Esophagus (tissue), 2 donors: ENCODE data around the gene METTL25B. TPM values are rescaled to one million over a fixed set of nuclear protein-coding genes. Genes with fewer than 3 reads are reported as not detected.

Experiments used
- H3K27ac ChIP-seq, 2 donors: one replicate each; pipeline ENCODE4 v1.5.1; 2013; ENCODE audit warnings: low read depth in 2 of 2, mild to moderate bottlenecking in 2 of 2, inconsistent platforms in 1 of 2, low read length in 1 of 2, moderate library complexity in 1 of 2
- H3K27me3 ChIP-seq, 2 donors: one replicate each; pipeline ENCODE4 v1.6.1; 2013; ENCODE audit warnings: low read length in 2 of 2, control low read depth in 1 of 2, mild to moderate bottlenecking in 1 of 2; ENCODE audit not compliant: insufficient read depth in 2 of 2, control insufficient read depth in 1 of 2
- H3K36me3 ChIP-seq, 2 donors: one replicate each; pipeline ENCODE4 v1.6.1; 2013; ENCODE audit warnings: low read length in 1 of 2; ENCODE audit not compliant: control insufficient read depth in 2 of 2, insufficient read depth in 2 of 2
- H3K4me1 ChIP-seq, 2 donors: one replicate each; pipeline ENCODE4 v1.6.1; 2013; ENCODE audit warnings: low read length in 1 of 2; ENCODE audit not compliant: control insufficient read depth in 2 of 2, insufficient read depth in 2 of 2
- H3K4me3 ChIP-seq, 2 donors: one replicate each; pipeline ENCODE4 v1.5.1; 2013; ENCODE audit warnings: low read length in 2 of 2, mild to moderate bottlenecking in 2 of 2, low read depth in 1 of 2, moderate library complexity in 1 of 2
- H3K9me3 ChIP-seq, 2 donors: one replicate each; pipeline ENCODE4 v1.6.1; 2013; ENCODE audit warnings: mild to moderate bottlenecking in 2 of 2, low read depth in 1 of 2, low read length in 1 of 2, moderate library complexity in 1 of 2; ENCODE audit not compliant: control insufficient read depth in 2 of 2, insufficient read depth in 1 of 2
- WGBS, 2 donors: extraction: QIAGEN DNeasy Blood & Tissue Kit; methylation state at CpG; one replicate each; pipeline ENCODE4 v1.1.7; 2013; 5-methylcytosine and 5-hydroxymethylcytosine counted together
- polyA plus RNA-seq, 2 donors: library from polyadenylated mRNA; stranded (reverse); fragments of 200-250 nt; gene quantifications; one replicate each; pipeline ENCODE4 v1.2.3, GENCODE V29; 2013
- donor health status: healthy with polysubstance abuse.
- donor health status: Bipolar disorder and iron deficiency.

METTL25B gene
- polyA plus RNA-seq, 2 donors: 18.5 to 38.3 TPM

DNA sequence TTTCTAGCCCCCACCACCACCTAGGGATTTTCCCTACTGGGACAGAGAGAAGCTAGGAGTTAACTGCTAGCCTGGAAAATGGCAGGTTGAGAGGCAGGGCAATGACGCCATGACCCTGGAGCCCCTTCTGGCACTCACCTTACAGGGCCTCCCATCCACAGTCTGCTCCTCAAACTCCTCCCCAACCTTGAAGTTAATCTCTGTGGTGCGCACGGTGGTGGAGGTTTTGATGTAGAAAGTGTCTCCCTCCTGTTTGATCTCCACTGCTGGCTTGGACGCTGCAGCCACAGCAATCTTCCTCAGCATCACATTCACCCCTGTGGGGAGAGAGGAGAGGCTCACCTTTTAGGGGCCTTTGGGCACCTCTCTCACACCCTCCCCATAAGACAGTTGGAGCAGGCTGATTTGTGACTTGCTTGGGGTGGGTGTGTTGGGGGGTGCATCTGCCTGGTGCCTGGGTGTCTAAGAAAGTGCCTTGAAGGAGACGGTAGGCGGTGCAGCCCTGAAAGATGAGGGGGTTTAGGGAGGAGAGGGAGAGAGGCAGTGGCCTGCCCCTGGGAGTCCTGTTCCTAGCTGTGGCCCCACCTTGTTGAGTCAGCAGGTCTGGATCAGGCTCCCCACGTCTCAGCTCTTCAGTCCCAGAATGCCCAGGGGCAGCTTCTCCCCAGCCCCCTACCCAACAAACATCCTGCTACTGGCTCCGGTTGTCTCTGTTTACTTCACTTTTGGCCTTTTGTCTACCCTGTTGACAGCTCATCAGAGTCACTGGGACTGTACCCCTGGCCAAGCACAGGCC lies 27.3 kb upstream of the METTL25B start:
- Histone ChIP-seq H3K9me3 (no peaks in the 10 kb centered on the region), H3K27me3 (no peaks in the 10 kb centered on the region), H3K4me3 (no peak overlapping the region), H3K27ac (peak overlapping the region in 1 of 2 donors; percentile 51), H3K4me1 (peaks cover 10 to 15% of the 10 kb centered on the region in 2 donors), H3K36me3 (peaks cover 0 to 15% of the 10 kb centered on the region in 2 donors)
- 70 to 75% methylated on average over 8 of the region's 8 CpGs for WGBS, 2 donors

DNA sequence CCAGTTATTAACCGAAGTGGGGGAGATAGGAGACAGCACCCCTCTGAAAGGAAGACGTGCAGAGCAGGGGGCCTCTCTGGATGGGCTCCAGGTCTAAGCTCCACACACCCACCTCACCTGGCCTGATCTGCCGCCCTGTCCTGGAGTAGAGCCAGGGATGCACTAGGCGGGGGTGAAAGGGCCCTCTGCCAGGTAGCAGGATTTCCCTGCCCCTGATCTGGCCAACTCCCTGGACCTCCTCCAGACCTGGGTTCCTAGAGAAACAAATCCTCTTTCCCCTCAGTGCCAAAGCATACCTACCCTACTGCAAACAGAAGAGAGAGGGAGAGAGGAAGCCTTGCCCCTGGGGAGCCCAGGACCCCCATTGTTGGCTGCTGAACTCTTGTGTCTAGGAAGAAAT lies 24.9 kb upstream of the METTL25B start:
- WGBS, 2 donors: 49 to 52% methylated on average over 4 of the region's 4 CpGs
- H3K36me3 ChIP-seq: peaks cover 0 to 15% of the 10 kb centered on the region in 2 donors
- H3K9me3 ChIP-seq: no peaks in the 10 kb centered on the region
- H3K27me3 ChIP-seq: no peaks in the 10 kb centered on the region
- peak overlapping the region in 1 of 2 donors; percentile 47 for H3K27ac ChIP-seq
- H3K4me3 ChIP-seq: peak overlapping the region; percentile 52 to 61
- H3K4me1 ChIP-seq: peaks cover 13 to 25% of the 10 kb centered on the region in 2 donors

DNA sequence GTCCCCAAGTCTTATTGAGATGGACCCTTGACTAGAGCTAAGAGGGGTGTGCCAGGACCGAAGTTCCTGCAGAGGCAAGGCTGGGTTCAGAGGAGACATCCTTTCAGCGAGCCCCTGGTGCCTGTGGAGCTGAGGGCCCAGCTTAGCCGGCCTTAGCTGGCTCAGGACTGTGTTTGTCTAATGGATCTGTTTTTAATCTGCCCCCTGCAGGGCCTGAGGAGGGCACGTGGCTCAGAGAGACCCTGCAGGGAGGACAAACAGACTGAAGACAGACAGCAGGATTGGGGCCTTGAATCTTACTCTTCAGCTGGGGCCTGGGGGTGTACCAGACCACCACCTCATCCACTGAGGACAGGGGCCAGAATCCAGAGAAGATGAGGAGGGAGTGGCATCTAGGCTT lies 24.5 kb upstream of the METTL25B start:
- H3K27ac ChIP-seq: peak overlapping the region in 1 of 2 donors; percentile 87
- H3K36me3 ChIP-seq: peaks cover 0 to 15% of the 10 kb centered on the region in 2 donors
- H3K9me3 ChIP-seq: no peaks in the 10 kb centered on the region
- peak overlapping the region; percentile 52 to 61 for H3K4me3 ChIP-seq
- WGBS, 2 donors: 26 to 38% methylated on average over 4 of the region's 4 CpGs
- no peaks in the 10 kb centered on the region for H3K27me3 ChIP-seq
- H3K4me1 ChIP-seq: peaks cover 13 to 27% of the 10 kb centered on the region in 2 donors

DNA sequence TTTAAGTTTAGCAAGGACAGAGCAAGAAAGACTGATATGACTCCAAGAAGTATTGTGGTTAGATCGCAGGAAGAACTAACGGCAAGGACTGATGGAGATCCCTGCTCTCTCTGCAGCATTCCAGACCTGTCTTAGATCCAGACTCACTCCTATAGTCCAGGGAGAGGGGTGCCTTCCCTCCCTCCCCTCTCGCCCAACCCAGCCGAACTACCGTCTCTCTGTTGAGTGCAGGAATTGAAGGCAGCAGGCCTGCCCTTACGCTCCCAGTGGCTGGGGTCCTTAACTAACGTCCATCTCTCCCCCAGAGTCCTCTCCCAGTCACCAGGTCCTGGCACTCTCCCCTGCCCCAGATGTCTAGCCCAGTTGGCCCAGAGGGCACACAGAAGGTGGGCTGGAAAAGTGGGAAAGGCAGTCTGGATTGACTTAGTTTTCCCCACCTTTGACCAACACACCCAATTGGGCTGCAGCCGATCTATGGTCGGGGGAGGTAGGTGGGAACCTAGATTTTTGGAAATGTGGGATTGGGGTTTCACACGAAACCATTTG lies 24.0 kb upstream of the METTL25B start:
- peak overlapping the region; percentile 65 to 87 for H3K27ac ChIP-seq
- WGBS, 2 donors: 35 to 43% methylated on average over 10 of the region's 10 CpGs
- H3K27me3 ChIP-seq: no peaks in the 10 kb centered on the region
- H3K4me1 ChIP-seq: peaks cover 13 to 32% of the 10 kb centered on the region in 2 donors
- H3K9me3 ChIP-seq: no peaks in the 10 kb centered on the region
- H3K4me3 ChIP-seq: peak overlapping the region; percentile 52 to 61
- H3K36me3 ChIP-seq: peaks cover 0 to 10% of the 10 kb centered on the region in 2 donors

DNA sequence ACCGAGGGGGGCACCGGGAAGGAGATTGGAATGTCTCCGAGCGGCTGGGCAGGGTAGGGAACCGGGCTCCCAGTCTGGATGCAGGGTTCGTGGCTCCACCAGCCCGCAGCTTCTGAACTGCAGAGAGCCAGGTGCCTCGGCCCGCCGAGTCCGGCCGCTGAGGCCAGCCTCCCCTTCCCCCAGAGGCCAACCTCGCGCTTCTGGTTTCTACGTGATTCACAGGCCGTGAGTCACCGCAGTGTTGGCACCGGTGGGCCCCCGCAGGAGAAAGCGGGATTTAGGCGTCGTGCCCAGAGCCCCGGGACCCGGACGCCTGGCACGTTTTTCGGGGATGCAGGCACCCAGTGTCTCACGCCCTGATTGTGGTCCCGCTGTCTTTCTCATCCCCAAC lies 23.3 kb upstream of the METTL25B start:
- WGBS, 2 donors: 0 to 2% methylated on average over 24 to 29 of the region's 29 CpGs
- H3K36me3 ChIP-seq: peaks cover 0 to 10% of the 10 kb centered on the region in 2 donors
- no peaks in the 10 kb centered on the region for H3K27me3 ChIP-seq
- H3K4me3 ChIP-seq: peak overlapping the region; percentile 52 to 61
- H3K4me1 ChIP-seq: peaks cover 13 to 36% of the 10 kb centered on the region in 2 donors
- H3K27ac ChIP-seq: peak overlapping the region; percentile 65 to 87
- H3K9me3 ChIP-seq: no peaks in the 10 kb centered on the region

DNA sequence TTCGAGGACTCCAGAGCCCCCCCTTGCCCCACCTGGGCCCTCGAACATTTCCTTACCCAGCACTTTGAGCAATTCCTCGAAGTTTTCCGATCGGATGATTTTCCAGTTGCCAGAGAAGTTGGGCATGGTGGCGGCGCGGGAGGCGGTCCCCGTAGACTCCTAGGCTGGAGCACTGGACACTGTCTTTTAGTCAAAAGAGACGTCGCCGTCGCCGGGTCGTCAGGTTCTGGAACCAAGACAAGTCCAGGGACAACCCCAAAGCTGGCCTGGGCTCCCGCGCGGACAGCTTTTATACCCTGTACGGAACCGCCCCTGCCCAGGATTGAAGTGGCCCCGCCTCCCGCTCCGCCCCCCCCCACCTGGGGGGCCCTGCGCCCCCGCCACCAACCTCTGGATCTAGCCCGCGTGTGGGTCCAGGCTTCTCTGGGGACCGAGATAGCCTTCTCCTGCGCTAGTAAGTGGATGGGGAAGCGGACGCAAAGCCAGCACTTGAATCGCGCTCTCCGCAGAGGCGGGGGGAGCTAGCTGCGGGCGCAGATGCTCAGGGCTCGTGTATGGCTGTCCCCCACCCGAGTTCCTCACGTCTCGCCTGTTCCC lies 22.9 kb upstream of the METTL25B start, which contains the start of gene CRABP2:
Gene CRABP2 (minus strand): TSS at position 263 of the 597 bp plus-strand sequence. CDS start 137 bp downstream, at position 126.
- Histone ChIP-seq H3K27ac (peak within 1 kb of the TSS; percentile 65 to 87), H3K4me3 (peak within 1 kb of the TSS; percentile 52 to 61)

DNA sequence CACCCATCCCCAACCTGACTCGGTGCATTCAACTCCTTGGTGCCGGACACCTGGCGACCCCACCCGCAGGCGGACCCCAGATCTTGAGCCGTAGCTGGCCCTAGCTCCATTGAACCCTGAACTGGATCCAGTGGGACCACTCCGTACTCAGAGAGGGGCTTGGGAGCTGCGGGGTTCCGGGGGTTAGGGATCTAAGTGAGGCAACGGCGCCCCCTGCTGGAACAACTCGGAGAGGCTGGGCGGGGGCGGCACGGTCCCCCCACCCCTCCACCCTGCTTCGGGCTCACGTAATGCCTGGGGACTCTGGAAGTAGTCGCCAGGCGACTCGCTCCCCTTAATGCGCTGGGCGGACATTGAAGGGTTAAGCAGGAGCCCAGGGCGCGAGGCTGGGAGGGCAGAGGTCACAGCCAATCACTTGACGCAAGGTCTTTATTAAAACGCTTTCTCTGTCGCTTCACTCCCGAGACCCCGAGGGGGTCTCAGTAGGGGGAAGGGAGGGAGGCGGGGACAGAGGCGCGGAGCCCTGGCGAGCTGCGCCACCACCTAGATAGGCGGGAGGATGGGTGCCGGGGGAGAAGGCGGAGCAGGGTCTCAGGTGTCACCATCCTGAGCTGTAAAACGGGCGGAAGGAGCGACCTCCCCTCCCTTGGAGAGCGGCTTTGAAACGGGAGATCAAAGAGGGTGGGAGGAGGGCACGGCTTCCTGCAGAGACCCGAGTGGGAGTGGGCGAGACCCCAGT lies 22.2 kb upstream of the METTL25B start:
- Histone ChIP-seq H3K4me1 (peaks cover 14 to 41% of the 10 kb centered on the region in 2 donors), H3K27ac (peak overlapping the region; percentile 65 to 87), H3K36me3 (peaks cover 0 to under 1% of the 10 kb centered on the region in 2 donors), H3K9me3 (no peaks in the 10 kb centered on the region), H3K4me3 (peak overlapping the region; percentile 52 to 61), H3K27me3 (no peaks in the 10 kb centered on the region)
- WGBS, 2 donors: 2% methylated on average over 44 to 45 of the region's 45 CpGs

More for the DNA sequence above, 22.9 kb upstream of the METTL25B start, which contains the start of gene CRABP2:
- no peaks in the 10 kb centered on the region for H3K9me3 ChIP-seq
- WGBS, 2 donors: 0 to 1% methylated on average over 42 of the region's 42 CpGs
- H3K36me3 ChIP-seq: peaks cover 0 to 6% of the 10 kb centered on the region in 2 donors
- no peaks in the 10 kb centered on the region for H3K27me3 ChIP-seq
- peaks cover 16 to 41% of the 10 kb centered on the region in 2 donors for H3K4me1 ChIP-seq

DNA sequence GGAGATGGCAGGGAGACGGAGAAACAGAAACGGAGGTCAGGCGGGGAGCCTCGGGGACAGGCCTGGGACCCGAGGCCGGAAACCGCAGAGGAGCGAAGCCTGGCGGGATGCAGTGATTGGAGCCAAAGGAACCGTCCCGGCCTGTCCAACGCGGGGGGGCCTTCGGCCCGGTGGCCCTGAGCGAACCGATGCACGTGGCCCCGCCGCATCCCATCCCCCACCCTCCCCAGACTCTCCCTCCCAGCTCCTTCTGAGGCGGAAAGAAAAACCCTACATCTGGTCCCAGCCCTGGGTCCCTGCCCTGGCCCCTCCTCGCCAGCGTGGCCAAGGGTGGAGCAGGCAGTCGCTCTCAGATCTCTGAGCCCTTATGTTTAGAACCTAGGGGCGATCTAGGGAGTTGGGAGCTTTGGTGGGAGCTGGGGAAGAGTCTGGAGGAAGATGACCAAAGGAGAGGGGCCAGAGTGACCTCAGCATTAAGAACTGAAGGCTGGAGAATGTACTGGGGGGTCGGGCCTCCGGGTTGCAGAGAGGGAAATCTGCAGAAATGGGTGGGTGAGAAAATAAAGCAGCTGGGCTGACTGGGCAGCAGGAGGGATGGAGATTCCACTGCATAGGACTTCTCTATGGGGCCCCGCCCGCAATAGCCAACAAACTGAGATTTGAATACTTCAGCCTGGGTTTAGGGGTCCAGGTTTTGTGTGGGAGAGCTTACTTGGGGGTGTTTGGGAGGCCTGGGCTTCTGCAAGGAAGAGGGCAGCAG lies 21.4 kb upstream of the METTL25B start:
- no peaks in the 10 kb centered on the region for H3K9me3 ChIP-seq
- no peaks in the 10 kb centered on the region for H3K36me3 ChIP-seq
- H3K27ac ChIP-seq: peak overlapping the region; percentile 65 to 87
- H3K4me1 ChIP-seq: peaks cover 10 to 41% of the 10 kb centered on the region in 2 donors
- no peaks in the 10 kb centered on the region for H3K27me3 ChIP-seq
- H3K4me3 ChIP-seq: peak overlapping the region; percentile 52 to 61
- 4 to 5% methylated on average over 28 to 29 of the region's 29 CpGs for WGBS, 2 donors
